NCI-H2227 (cell line): ENCODE data around the gene PIGA.

Experiments
- DNase-seq: peaks from one replicate; lab custom pipeline; 2025; ENCODE audit not compliant: unreplicated experiment; lab: John Stamatoyannopoulos, UW

Gene PIGA

DNA sequence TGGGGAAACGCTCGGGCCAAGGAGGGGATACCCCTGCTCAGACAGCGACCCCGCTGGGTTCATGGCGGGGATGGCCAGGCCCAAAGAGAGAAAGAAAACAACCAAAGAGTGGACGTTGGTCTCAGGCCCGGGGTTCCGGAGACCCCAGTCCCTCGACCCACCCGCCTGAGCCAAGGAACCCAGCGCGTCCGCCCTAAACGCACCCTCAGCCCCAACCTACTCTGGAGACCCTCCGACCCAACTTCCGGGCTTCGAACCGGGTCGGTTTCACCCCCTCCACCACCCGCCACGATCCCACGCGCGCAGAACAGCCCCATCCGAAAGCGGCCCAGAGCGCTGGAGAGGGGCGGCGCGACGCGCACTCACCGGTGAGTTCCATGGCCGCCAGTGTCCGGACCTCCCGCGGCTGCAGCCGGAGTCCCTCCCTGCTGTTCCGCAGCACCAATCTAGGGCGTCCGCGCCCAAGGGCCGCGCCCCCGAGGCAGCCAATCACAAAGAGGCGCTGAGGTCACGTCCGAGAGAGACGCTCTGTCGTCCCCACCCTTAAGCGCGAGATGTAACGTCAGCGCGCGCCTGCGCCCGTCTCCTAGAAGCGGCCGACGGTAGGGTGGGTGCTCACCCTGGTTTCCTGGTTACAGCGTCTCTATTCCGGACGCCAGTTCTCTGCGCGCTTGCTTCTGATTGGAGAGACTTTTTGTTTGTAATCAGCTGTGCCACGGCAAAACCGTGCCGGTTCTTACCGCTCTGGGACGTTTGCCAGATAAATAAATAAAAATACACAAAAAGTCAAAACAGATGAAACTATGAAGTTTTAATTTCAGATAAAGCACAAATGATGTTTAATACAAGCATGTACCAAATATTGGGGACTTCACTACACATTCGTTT, at the start of gene PIGA:
Gene PIGA (minus strand): TSS at position 389 of the 888 bp plus-strand sequence. CDS start 3,593 bp downstream, outside the sequence.
- DNase-seq = peak; percentile 99

- no peak for DNase-seq
These were observed 49.0 kb upstream of the PIGA start, which contains the start of gene VEGFD for GRCh38 chrX:15384304-15384703. VEGFD (minus strand) TSS chrX:15384413; CDS start chrX:15383946, 467 bp downstream.

GRCh38 chrX:15382813-15383212, 47.5 kb upstream of the PIGA start:
- DNase-seq = no peak

- DNase-seq = no peak
These were observed 41.6 kb upstream of the PIGA start for GRCh38 chrX:15376956-15377355.

DNA sequence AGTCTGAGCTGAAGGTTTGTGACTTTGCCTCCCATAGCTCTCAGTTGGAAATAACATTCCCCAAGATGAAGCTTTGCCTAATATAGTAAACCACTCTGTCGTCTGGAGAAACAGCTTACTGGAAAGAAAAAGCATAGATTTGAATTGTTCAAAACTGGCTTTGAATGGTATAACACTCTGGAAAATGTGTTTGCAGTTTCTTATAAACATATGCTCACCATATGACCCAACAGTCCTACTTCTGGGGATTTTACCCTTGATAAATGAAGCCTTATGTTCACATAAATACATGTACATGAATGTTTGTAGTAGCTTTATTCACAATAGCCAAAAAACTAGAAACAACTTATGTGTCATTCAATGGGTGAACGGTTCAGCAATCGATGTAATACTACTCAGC, 38.7 kb upstream of the PIGA start:
- DNase-seq = no peak

- no peak for DNase-seq
These were observed 31.4 kb upstream of the PIGA start for GRCh38 chrX:15366506-15367352.

DNA sequence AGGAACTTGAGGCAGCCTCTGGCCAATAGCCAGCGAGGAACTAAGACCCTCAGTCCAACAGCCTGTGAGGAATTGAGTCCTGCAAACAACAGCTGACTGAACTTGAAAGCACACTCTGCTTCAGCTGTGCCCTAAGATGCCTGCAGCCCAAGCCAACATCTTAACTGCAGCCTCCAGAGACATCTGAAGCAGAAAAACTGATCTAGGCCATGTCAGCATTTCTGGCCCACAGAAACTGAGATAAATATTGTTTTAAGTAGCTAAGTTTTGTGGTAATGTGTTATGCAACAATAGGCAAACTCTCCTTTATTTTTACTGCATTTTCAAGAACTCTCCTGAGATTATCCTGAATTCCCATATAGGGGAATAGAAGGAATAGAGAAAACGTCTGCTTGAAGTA, 24.4 kb upstream of the PIGA start:
- DNase-seq = no peak

GRCh38 chrX:15358533-15358932, 23.2 kb upstream of the PIGA start:
- DNase-seq = no peak

- DNase-seq = no peak
These were observed 21.1 kb upstream of the PIGA start for GRCh38 chrX:15356444-15356843.

DNA sequence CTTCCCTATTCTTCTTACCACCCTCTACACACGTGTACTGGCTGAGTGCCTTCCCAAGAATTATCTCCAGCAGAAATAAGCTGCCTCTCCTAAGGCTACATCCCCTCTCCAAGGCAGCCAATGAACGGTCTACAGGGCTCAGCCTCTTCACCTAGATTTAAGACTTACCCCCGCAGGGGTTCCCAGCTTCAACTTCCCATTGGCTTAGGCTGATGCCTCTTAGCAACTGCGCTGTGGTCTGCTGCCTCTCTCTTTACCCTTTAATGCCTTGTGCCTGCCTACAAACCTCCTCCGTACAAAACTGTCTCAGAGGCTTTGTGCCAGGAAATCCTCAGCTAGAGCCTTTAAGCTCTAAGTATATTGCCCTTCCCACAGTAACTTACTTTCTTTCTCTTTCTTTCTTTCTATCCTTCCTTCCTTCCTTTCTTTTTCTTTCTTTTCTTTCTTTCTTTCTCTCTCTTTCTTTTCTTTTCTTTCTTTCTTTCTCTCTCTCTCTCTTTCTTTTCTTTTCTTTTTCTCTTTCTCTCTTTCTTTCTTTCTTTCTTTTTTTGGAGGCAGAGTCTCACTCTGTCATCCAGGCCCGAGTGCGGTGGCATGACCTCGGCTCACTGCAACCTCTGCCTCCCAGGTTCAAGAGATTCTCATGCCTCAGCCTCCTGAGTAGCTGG, 15.1 kb upstream of the PIGA start:
- peak; percentile 4 for DNase-seq

- peak; percentile 82 for DNase-seq
These were observed 13.7 kb upstream of the PIGA start for GRCh38 chrX:15349046-15349445.

DNA sequence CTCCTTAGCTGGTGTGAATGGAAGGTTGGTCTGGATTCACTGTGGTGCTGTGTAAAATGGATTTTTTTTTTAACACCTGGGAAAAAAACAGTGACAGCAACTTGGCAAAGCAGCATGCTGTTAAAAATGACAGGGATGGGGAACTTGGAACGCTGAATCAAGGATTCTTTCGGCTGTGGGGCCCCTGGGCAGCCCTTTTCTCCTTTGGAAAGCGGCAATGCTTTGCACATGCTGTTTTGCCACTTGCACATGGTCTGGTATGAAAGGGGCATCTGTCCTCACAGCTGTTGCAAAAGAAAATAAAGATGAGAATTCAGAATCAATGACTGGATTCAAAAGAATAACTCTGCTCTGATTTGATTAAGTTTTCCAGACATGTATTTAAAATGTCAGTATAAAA, 10.7 kb upstream of the PIGA start:
- DNase-seq = no peak

GRCh38 chrX:15344106-15344505, 8.8 kb upstream of the PIGA start:
- DNase-seq = no peak

GRCh38 chrX:15343075-15343476, 7.8 kb upstream of the PIGA start:
- DNase-seq = no peak

DNA sequence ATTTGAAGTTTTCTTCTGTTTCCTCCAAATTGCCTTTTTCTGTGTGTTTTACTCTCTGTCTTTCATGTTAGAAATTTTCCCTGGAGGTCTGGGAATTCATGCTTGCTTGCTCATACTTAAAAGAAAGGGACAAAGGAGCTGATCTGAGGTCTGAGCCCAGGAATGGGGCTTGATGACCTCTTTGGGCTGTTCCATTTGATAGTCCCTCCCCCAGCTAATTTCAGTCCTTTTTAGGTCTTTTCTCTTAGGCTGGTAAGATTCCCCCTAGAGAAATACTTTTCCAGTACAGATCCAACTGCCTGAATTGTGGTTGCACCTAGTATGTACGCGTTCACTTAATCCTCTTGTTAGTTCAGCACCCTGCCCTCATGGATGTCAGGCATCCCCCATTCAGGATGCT, 5.5 kb upstream of the PIGA start:
- no peak for DNase-seq

DNA sequence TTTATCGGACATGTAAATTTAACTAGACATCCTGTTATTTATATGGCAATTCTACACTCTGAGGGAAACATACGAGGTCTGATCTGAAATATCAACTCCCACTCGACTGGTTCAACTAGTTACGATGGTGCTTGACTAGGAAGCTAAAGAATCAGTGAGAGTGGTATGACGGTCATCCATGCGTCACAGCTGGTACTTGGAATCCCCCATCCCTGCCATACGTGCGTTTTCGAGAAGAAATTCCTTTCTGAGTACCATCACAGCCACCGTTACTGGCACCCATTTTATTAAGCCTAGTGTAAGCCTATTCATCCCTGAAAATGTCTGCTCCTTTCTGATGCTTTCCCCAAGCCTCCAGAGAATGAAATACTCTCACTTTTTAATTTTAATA, 695 bp upstream of the PIGA start:
- DNase-seq = peak; percentile 62

DNA sequence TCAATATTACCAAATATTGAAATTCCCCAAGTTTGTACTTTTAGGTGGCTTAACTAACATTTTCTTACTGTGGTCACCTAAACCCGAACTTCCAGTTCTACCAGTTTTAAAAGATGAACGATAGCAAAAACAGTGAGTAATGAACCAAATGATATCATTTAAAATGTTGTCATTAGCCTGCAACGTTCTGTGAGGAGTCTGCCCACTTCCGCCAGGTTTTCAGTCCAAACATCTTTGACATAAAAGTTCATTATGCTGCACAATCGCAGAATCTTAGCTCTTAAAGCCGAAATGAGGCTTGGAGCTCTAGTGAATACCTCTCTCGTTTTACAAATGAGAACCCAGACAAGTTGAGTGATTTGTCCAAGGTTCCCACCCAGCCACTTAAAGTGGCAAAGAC, 762 bp downstream of the PIGA start:
- peak; percentile 25 for DNase-seq

- no peak for DNase-seq
These were observed 6.5 kb downstream of the PIGA start for GRCh38 chrX:15328821-15329220.

DNA sequence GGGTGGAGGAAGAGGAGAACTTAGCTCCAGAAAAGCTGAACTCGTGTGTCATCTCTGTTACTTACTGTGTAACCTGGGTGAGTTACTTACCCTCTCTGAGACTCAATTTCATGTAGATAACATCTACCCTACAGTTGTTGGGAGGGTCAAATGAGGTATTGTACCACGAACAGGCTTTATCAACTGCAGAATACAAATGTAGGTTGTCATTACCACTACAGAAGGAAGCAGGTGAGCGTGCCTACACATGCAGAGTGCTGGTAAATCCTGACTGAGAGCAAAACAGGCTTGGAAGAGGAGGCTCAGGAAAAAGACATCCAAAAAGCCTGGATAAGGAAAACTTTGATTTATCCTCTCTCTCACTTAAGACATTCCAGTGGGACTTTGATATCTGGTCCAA, 7.2 kb downstream of the PIGA start:
- no peak for DNase-seq

DNA sequence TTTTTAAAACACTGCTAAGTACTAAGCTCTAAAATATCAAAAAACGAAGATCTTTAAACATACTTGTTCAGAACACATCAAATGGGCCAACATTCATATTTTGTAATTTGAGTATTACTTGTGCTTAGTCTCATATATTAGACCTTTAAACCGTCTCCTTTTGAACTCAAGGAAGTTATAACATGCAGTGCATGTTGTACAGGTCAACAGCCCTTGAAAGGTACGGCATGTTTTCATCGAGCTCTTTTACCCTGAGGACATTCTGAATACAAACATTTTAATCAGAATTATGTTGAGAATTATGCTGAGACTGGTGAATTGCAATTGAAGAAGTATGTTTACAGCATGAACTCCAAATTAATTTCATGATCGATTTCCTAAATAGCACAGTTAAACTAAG, 12.9 kb downstream of the PIGA start:
- no peak for DNase-seq

DNA sequence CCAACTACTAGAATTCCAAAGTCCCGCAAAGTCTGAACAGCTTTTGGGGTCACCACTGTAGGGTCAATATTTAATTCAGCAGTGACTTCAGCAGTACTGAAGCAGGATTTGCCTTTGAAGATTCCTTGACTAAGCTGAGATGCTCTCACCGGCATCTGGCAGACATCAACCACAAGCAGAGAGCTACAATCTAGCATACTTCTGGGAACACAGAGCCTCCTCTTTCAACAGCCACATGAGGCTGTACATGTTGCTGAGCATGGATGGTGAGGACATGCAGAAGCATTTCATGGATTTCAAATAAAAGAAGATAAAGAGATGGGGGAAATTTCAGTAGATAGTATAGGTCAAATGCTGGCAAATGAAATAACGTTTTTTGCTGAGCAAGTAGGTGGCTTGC, 13.3 kb downstream of the PIGA start:
- DNase-seq = no peak
